NCI-H1417 (cell line): Measurements from ENCODE around the gene PEX11A.

Experiments
- DNase-seq, 3 experiments: peaks; one replicate each; lab custom pipeline; 2025; lab: John Stamatoyannopoulos, UW

The PEX11A gene

GRCh38 chr15:89675606-89676005, 14.9 kb downstream of the PEX11A start:
- DNase-seq, result no peak

GRCh38 chr15:89674526-89674925, 16.0 kb downstream of the PEX11A start:
- peak in 1 of 3 experiments; percentile 7 for DNase-seq

- DNase-seq, result peak in 1 of 3 experiments; percentile 16
These were observed 17.4 kb downstream of the PEX11A start for GRCh38 chr15:89673165-89673512.

- no peak for DNase-seq
These were observed 18.1 kb downstream of the PEX11A start for GRCh38 chr15:89672221-89673164.

GRCh38 chr15:89671687-89672086, 18.9 kb downstream of the PEX11A start:
- no peak for DNase-seq

- no peak for DNase-seq
These were observed 19.5 kb downstream of the PEX11A start for GRCh38 chr15:89670971-89671560.

GRCh38 chr15:89669941-89670340, 20.6 kb downstream of the PEX11A start:
- no peak for DNase-seq

GRCh38 chr15:89669309-89669865, 21.2 kb downstream of the PEX11A start:
- DNase-seq, result no peak

- no peak for DNase-seq
These were observed 22.4 kb downstream of the PEX11A start for GRCh38 chr15:89668171-89668570.

- no peak for DNase-seq
These were observed 22.9 kb downstream of the PEX11A start for GRCh38 chr15:89667706-89667960.

GRCh38 chr15:89666858-89667705, 23.5 kb downstream of the PEX11A start:
- DNase-seq, result no peak

GRCh38 chr15:89666184-89666857, 24.2 kb downstream of the PEX11A start:
- peak in 1 of 3 experiments; percentile 6 for DNase-seq

- DNase-seq, result peak; percentile 34 to 70 (median 60)
These were observed 24.9 kb downstream of the PEX11A start for GRCh38 chr15:89665449-89666181.

GRCh38 chr15:89664441-89665350, 25.9 kb downstream of the PEX11A start:
- DNase-seq, result peak; percentile 69 to 89 (median 84)

- DNase-seq, result no peak
These were observed 27.5 kb downstream of the PEX11A start for GRCh38 chr15:89662893-89663626.

- DNase-seq, result no peak
These were observed 30.0 kb downstream of the PEX11A start for GRCh38 chr15:89660556-89660955.

- no peak for DNase-seq
These were observed 31.3 kb downstream of the PEX11A start for GRCh38 chr15:89659295-89659694.

- no peak for DNase-seq
These were observed 32.8 kb downstream of the PEX11A start for GRCh38 chr15:89657686-89658200.
